Fibroblast of skin of back (primary cell): ENCODE measurements around the gene IQGAP2.

ENCODE experiments used
- DNase-seq: peaks from one replicate; pipeline ENCODE4 v3.0.0-alpha.2; 2013

IQGAP2 gene

DNA sequence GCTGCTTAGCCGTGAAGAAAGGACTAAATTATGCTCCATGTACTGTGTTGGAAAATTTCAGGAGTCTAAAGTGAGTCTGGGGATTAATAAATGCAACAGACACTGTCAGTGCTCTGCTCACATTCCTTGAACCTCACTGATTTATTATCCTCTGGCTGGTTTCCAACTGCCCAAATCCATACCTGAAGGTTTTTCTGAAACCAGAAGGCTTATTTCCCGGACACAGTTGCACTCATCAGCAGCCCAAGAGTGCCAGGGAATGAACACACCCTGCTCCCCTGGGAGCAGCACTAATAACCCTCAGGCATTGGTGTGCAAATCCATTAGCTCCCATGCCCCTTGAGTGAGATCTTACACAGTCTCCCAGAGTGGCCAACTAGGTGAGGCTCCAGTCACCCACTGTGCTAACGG is 351.6 kb downstream of the IQGAP2 start:
- DNase-seq: no peak

DNA sequence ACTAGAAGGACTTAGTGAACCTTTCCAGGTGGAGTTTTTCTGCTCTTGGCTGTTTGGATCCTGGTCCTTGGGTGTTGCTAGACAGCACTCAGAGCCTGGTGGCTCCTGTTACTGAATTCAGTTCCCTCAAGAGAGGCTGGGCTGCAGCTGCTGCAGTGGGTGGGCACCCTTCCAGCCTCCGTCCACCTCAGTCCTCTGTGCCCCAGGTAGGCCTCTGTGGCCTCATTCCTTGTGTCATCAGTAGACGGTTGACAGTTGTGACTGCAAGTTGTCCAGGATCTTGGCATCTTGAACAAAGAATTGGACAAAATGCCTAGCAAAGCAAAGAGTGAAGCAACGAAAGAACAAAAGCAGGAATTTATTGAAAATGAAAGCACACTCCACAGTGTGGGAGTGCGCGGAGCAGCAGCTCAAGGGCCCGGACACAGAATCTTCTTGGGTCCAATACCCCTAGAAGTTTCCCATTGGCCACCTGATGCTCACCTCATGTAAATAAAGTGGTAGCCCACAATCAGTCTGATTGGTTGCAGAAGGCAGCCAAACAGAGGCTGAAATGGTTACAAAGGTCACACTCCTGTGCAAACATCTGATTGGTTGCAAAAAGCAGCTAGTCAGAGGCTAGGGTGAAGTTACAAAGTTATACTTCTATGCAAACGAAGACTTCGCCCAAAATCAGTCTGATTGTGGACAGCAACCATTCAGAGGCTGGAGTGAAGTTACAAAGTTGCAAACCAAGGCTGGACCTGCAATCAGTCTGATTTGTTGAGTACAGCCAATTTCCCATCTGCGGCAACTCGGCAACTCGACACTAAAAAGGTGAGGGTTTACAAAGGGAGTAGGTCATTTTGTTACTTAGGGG is 352.9 kb downstream of the IQGAP2 start:
- DNase-seq: no peak

DNA sequence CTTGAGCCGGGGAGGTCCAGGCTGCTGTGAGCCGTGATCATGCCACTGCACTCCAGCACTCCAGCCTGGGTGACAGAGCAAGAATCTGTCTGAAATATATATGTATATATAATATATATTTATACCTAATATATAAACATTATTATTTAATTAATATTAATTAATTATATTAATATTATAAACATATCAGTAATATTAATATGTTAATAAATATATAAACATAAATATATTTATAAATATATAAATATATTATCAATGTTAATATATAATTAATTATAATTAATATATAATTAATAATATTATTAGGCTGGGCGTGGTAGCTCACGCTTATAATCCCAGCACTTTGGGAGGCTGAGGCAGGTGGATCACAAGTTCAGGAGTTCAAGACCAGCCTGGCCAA is 354.0 kb downstream of the IQGAP2 start:
- no peak for DNase-seq
